H1 (cell line): ENCODE measurements around the gene MLF2. TPM values are rescaled to one million over a fixed set of nuclear protein-coding genes. Genes with fewer than 3 reads are reported as not detected.

ENCODE experiments used
- CTCF ChIP-seq, 3 experiments: IDR thresholded peaks; 1 replicate in 2 of 3; 2 replicates in 1 of 3; pipeline versions ENCODE4 v1.5.1 to v1.6.1; 2011; ENCODE audit warnings: low read length in 3 of 3, mild to moderate bottlenecking in 3 of 3, inconsistent platforms in 2 of 3, low read depth in 1 of 3, moderate library complexity in 1 of 3; ENCODE audit not compliant: insufficient read depth in 1 of 3; ENCODE audit errors: control extremely low read depth in 1 of 3
- EP300 ChIP-seq, 2 experiments: IDR thresholded peaks; 1 replicate in 1 of 2; 2 replicates in 1 of 2; pipeline ENCODE4 v1.6.1; 2011 to 2012; ENCODE audit warnings: low read depth in 2 of 2, low read length in 2 of 2, mild to moderate bottlenecking in 2 of 2, borderline replicate concordance in 1 of 2, inconsistent platforms in 1 of 2, moderate library complexity in 1 of 2
- GABPA ChIP-seq: IDR thresholded peaks from 2 replicates; pipeline ENCODE4 v1.6.1; 2011; ENCODE audit warnings: mild to moderate bottlenecking, low read length, moderate library complexity, borderline replicate concordance; ENCODE audit not compliant: insufficient read depth
- MAX ChIP-seq: IDR thresholded peaks from 2 replicates; pipeline ENCODE4 v1.6.1; 2012; ENCODE audit warnings: inconsistent platforms
- RFX5 ChIP-seq: IDR thresholded peaks from 2 replicates; pipeline ENCODE4 v1.6.1; 2011; ENCODE audit warnings: low read depth, low read length, improper control_type of control experiment, borderline replicate concordance
- SRF ChIP-seq: IDR thresholded peaks from 2 replicates; pipeline ENCODE4 v1.6.1; 2011; ENCODE audit warnings: mild to moderate bottlenecking, low read depth, low read length, moderate library complexity
- SUZ12 ChIP-seq: fragments of 200-600 bp; sonication (generic); IDR thresholded peaks from 2 replicates; pipeline ENCODE4 v1.6.1; 2012; ENCODE audit warnings: mild to moderate bottlenecking, inconsistent platforms, low read length, moderate library complexity, mixed read lengths
- TAF7 ChIP-seq: optimal IDR thresholded peaks from 2 replicates; pipeline ENCODE3; 2011; ENCODE audit warnings: low read depth, mild to moderate bottlenecking, inconsistent platforms, low read length, moderate library complexity, borderline replicate concordance
- TBP ChIP-seq: IDR thresholded peaks from 2 replicates; pipeline ENCODE4 v1.6.1; 2011; ENCODE audit warnings: low read depth, low read length, improper control_type of control experiment
- YY1 ChIP-seq: IDR thresholded peaks from 2 replicates; pipeline ENCODE4 v1.6.1; 2011; ENCODE audit warnings: low read depth, mild to moderate bottlenecking, low read length
- polyA plus RNA-seq, 7 experiments: library from polyadenylated mRNA; depleted of rRNA in 3 of 7; stranded (reverse) in 5 of 7; unstranded in 2 of 7; fragments of >200 nt in 5 of 7; fragments of 200-250 nt in 2 of 7; gene quantifications; 1 replicate in 5 of 7; 2 replicates in 1 of 7; 4 replicates in 1 of 7; pipeline versions ENCODE4 v1.2.1 to v1.2.3, GENCODE V29; 2011 to 2013; ENCODE audit warnings: missing spikeins in 2 of 7, mixed read lengths in 2 of 7
- total RNA-seq: library from RNA; stranded (reverse); fragmentation: NEBNext Ultra II Directional; extraction: Animal tissue kit (Norgen Biotek cat#: 25700); gene quantifications from 2 replicates; pipeline ENCODE4 v1.2.1, GENCODE V29; 2021

Gene MLF2
- total and polyA plus RNA-seq, 2 of the 8 experiments (the other 6 are each of a cell fraction or from before 2014, with no cell fraction given), result 229 to 401 TPM

DNA sequence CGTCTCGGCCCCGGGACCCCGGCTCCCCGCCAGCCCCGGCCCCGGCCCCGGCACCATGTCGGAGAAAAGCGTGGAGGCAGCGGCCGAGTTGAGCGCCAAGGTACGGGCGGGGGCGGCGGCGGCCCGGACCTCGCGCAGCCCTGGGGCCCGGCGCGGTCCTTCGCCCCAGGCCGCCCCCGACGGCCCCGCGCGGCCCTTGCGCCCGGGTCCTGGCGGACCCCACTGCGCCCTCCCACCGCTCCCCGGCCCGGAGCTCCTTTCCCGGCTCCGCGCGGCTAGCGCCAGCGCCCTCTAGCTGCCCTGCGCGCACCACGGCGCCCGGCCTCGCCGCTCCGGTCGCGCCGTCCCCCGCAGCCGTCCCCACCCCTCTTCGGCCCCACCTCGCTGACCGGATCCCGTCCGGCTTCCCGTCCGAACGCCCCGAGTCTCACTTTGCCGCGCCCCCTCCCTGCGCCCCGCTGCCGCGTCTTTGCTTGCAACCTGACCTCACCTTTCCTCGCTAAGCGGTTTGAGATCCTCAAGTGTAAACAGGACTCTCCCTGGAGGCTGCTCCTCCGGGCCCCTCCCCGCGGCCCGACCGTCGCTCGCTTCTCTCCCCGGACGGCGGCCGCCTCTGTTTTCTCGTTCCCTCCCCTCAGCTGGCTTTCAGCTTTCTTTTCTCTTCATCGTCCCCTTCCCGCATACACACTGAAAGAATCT lies 13.9 kb upstream of the MLF2 start (continued):
- TF ChIP-seq YY1, result 0 out of 2 replicates have a peak, but pooled peaks have one; percentile 7
- TF ChIP-seq EP300 (IDR thresholded peaks at IDR 0.05; ENCODE audit: borderline replicate concordance in 1 of 2, low read depth in 2 of 2, low read length in 2 of 2), result 0 out of 3 replicates have a peak, but pooled peaks of 1 of the 2 experiments have one; percentile 4
- peak; percentile 49 for TF ChIP-seq TAF7
- TF ChIP-seq CTCF (IDR thresholded peaks at IDR 0.05; ENCODE audit: control extremely low read depth in 1 of 3, insufficient read depth in 1 of 3, low read depth in 1 of 3, low read length in 3 of 3), result peak in 2 of 3 experiments; percentile 59 to 74; a peak in 3 of 4 replicates
- TF ChIP-seq SUZ12, result no peak
- peak; percentile 47; the same call in 1 of the 2 replicates for TF ChIP-seq GABPA
- 0 out of 2 replicates have a peak, but pooled peaks have one; percentile 18 for TF ChIP-seq TBP
- no peak for TF ChIP-seq RFX5
- peak; percentile 17; the same call in 1 of the 2 replicates for TF ChIP-seq MAX
- no peak for TF ChIP-seq SRF
- TF ChIP-seq, all 59 proteins: peak for 14
